Tibial nerve (tissue), 4 donors: ENCODE measurements around the gene SDCCAG8.

Experiments
- CTCF ChIP-seq, 5 experiments: fragments of 200-600 bp in 3 of 5; fragments of 450-650 bp in 2 of 5; sonication (generic) in 3 of 5; IDR thresholded peaks; one replicate each; pipeline ENCODE4 v1.5.1; 2016 to 2019; ENCODE audit warnings: antibody characterized with exemption in 5 of 5, mild to moderate bottlenecking in 3 of 5, moderate library complexity in 2 of 5
- EP300 ChIP-seq, 2 donors: sonication (generic); formaldehyde crosslinking; IDR thresholded peaks; one replicate each; pipeline ENCODE4 v1.6.1; 2017; ENCODE audit warnings: antibody characterized with exemption in 2 of 2, mild to moderate bottlenecking in 1 of 2
- POLR2A ChIP-seq, 2 donors: fragments of 450-650 bp; IDR thresholded peaks; one replicate each; pipeline ENCODE4 v1.6.1; 2017; ENCODE audit warnings: antibody characterized with exemption in 2 of 2, mild to moderate bottlenecking in 2 of 2, moderate library complexity in 2 of 2

DNA sequence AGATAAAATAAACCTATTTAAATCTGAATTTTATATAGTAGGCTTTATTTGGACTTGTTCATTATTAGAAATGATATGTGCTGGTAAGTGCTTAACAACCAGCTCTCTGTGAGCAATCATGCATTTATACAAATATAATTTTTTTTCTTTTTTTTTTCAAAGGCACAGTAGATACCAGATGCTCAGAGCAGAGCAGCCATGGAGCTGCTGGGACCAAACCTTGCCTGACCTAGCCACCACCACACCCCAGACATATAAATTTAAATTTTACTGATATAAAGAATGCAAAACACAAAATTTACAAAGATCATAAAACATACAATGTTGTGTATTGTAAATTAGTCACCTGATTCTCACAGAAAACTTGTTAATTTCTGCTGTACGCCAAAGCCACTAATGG is 290.6 kb downstream of the SDCCAG8 start:
- no peak for TF ChIP-seq CTCF (IDR thresholded peaks at IDR 0.05)
- TF ChIP-seq POLR2A (IDR thresholded peaks at IDR 0.05), result no peak
- TF ChIP-seq EP300 (IDR thresholded peaks at IDR 0.05), result no peak
